D721Med (cell line): Measurements from ENCODE around the gene IL17RA.

ENCODE experiments used
- DNase-seq: peaks from one replicate; pipeline ENCODE4 v3.0.0; 2011; ENCODE audit warnings: low spot score; ENCODE audit not compliant: insufficient read length
- FAIRE-seq: peaks from 2 replicates; lab custom pipeline; 2011; peaks lifted over from hg19 to GRCh38; lab: Jason Lieb, UNC
- CTCF ChIP-seq: IDR thresholded peaks from 2 replicates; pipeline ENCODE4 v1.5.1; 2012; ENCODE audit warnings: mild to moderate bottlenecking, control low read depth; ENCODE audit not compliant: insufficient read depth; ENCODE audit errors: missing control alignments

IL17RA gene

DNA sequence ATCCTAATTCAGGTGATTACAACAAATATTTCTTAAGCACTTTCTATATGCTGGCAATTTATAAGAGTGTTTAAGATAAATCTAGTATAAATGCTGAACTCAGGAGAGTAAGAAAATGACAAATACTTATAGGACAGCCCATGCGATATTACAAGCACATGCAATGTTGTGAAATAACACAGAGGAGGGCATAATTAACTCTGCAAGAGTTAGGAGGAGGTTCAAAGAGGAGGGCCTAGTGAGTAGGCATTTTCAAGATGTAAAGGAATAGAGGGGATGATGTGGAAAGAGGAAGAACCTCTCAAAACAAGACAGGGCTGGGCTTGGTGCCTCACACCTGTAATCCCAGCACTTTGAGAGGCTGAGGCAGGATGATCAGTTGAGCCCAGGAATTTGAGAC is 37.1 kb upstream of the IL17RA start:
- DNase-seq (no peak), FAIRE-seq (no peak)
- no peak for TF ChIP-seq CTCF

- no peak for DNase-seq
Observed at GRCh38 chr22:17056058-17056457, 28.7 kb upstream of the IL17RA start.

DNA sequence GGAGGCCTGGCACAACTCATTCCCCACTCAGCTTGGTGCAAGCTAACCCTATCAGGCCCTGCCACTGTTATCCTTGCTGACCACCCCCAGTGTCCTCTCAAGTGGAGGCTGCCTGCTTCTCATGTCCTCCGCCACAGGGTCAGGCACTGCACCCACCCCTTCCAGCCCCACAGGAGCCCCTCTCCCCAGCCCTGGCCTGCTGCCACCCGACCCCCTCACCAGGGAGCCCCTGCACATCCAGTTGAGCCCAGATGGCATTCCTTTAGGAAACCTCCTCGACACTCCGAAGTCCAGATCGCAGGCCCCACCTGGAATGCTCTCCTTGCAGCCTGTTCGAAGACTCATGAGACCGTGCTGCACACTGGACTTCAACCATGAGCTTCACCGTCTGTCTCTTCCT is 28.0 kb upstream of the IL17RA start:
- FAIRE-seq (no peak), DNase-seq (no peak)
- TF ChIP-seq CTCF = no peak

More at GRCh38 chr22:17056058-17056457, 28.7 kb upstream of the IL17RA start:
- FAIRE-seq = no peak
- TF ChIP-seq CTCF = no peak

- no peak for FAIRE-seq
- TF ChIP-seq CTCF = peak; percentile 90
- DNase-seq = peak; percentile 67
Observed at GRCh38 chr22:17057959-17058814, 26.6 kb upstream of the IL17RA start.

- DNase-seq = no peak
- FAIRE-seq = no peak
- no peak for TF ChIP-seq CTCF
Observed at GRCh38 chr22:17060126-17060525, 24.7 kb upstream of the IL17RA start.

DNA sequence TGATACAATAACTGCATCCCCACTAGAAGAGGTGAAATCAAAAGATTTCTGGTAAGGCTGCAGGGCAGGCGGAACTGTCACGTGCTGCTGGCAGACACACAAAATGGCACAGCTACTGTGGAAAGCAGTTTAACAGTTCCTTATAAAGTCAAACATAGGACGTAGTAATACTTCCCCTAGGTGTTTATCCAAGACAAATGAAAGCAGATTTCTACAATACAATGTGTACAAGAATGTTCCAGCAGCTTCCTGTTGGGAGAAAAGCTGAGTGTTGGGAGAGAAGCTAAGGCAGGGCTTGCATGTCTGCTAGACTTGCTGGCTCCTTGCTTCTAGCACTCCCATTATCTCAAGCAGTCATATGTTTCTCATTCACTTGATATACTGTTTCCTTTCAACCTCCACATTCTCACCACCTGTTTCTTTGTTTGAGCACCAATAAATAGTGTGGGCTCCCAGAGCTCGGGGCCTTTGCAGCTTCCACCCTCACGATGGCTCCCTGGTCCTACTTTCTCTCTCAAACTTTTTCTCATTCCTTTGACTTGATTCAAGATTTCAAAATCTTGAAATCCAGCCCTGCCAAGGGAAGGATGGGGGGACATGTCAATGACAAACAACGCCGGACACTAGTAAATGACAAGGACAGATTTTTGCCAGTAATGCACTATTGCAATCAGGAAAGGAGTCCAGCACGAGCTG is 21.2 kb upstream of the IL17RA start:
- DNase-seq = no peak
- no peak for TF ChIP-seq CTCF
- FAIRE-seq = no peak
